HepG2 (cell line): ENCODE results near the gene ERCC6L2. TPM values are rescaled to one million over a fixed set of nuclear protein-coding genes. Genes with fewer than 3 reads are reported as not detected.

Source experiments
- ATAC-seq: fragments of 200-7000 bp; cut with Tn5 transposase; 3 replicates; pipeline ENCODE4 v1.9.1; 2020; ENCODE audit warnings: mild to moderate bottlenecking, moderate library complexity
- BruUV-seq: library from RNA; stranded (reverse); fragments of 400-500 nt; replicated peaks from 2 replicates; lab custom pipeline; 2021; lab: Mats Ljungman, UMichigan
- CTCF ChIA-PET: fragments of 300-600 bp; formaldehyde crosslinking; extraction: SDS; loops from one replicate; lab custom pipeline; 2021; ENCODE audit warnings: low total read pairs, inconsistent platforms, low intra/inter-chr PET ratio; lab: Yijun Ruan, JAX
- POLR2A ChIA-PET: fragments of 350-600 bp; sonication (Branson Sonifier 250); formaldehyde crosslinking; loops from one replicate; lab custom pipeline; 2020; ENCODE audit warnings: antibody characterized with exemption, inconsistent platforms; lab: Yijun Ruan, JAX
- DNase-seq: peaks from one replicate; pipeline ENCODE4 v3.0.0-alpha.2; 2015; ENCODE audit warnings: low spot score
- FAIRE-seq: peaks from 3 replicates; lab custom pipeline; 2011; peaks lifted over from hg19 to GRCh38; lab: Jason Lieb, UNC
- H2AFZ ChIP-seq: one replicate; pipeline ENCODE4 v1.6.1; 2011; ENCODE audit warnings: low read length, inconsistent platforms
- H3K27ac ChIP-seq: fragments of 300-600 bp; 3 replicates; pipeline ENCODE4 v1.8.0; 2011; ENCODE audit warnings: mixed run types, mild to moderate bottlenecking, mixed read lengths, low read length, inconsistent platforms; ENCODE audit not compliant: insufficient read depth; ENCODE audit errors: extremely low read length
- H3K27me3 ChIP-seq, 2 experiments: fragments of 200-600 bp in 1 of 2; 2 replicates in 1 of 2; 3 replicates in 1 of 2; pipeline versions ENCODE4 v1.6.0 to v1.8.0; 2011; ENCODE audit warnings: low read length in 2 of 2, mild to moderate bottlenecking in 2 of 2, moderate library complexity in 2 of 2, inconsistent platforms in 1 of 2; ENCODE audit not compliant: insufficient read depth in 2 of 2, control insufficient read depth in 1 of 2
- H3K36me3 ChIP-seq, 2 experiments: fragments of 200-600 bp in 1 of 2; replicated peaks in 1 of 2; 2 replicates in 1 of 2; 3 replicates in 1 of 2; pipeline versions ENCODE4 v1.5.1 to v1.8.0; 2011; ENCODE audit warnings: low read length in 2 of 2, inconsistent platforms in 1 of 2; ENCODE audit not compliant: insufficient read depth in 2 of 2, control insufficient read depth in 1 of 2
- H3K4me1 ChIP-seq: 2 replicates; pipeline ENCODE4 v1.5.1; 2012; ENCODE audit warnings: low read length, inconsistent platforms; ENCODE audit not compliant: insufficient read depth
- H3K4me2 ChIP-seq: 2 replicates; pipeline ENCODE4 v1.6.0; 2011; ENCODE audit warnings: low read depth, low read length, inconsistent platforms
- H3K4me3 ChIP-seq, 3 experiments: fragments of 200-600 bp in 1 of 3; sonication (generic), shearing (Covaris generic) in 1 of 3; replicated peaks in 1 of 3; 2 replicates each; pipeline ENCODE4 v1.5.1; 2011 to 2016; ENCODE audit warnings: low read length in 3 of 3, inconsistent platforms in 2 of 3, low read depth in 2 of 3, mild to moderate bottlenecking in 2 of 3, control low read depth in 1 of 3, mixed read lengths in 1 of 3; ENCODE audit not compliant: insufficient read depth in 1 of 3
- H3K79me2 ChIP-seq: one replicate; pipeline ENCODE4 v1.6.1; 2011; ENCODE audit warnings: low read length, inconsistent platforms; ENCODE audit not compliant: insufficient read depth
- H3K9ac ChIP-seq: 2 replicates; pipeline ENCODE4 v1.6.0; 2011; ENCODE audit warnings: mild to moderate bottlenecking, low read depth, low read length, inconsistent platforms; ENCODE audit not compliant: insufficient read depth
- H3K9me3 ChIP-seq: 2 replicates; pipeline ENCODE4 v1.5.1; 2012; ENCODE audit warnings: mild to moderate bottlenecking, low read length
- H4K20me1 ChIP-seq: 2 replicates; pipeline ENCODE4 v1.6.0; 2011; ENCODE audit warnings: inconsistent platforms, mild to moderate bottlenecking, low read length, moderate library complexity; ENCODE audit not compliant: insufficient read depth
- DPF2 ChIP-seq: sonication (generic); formaldehyde crosslinking; IDR thresholded peaks from 2 replicates; pipeline ENCODE4 v1.4.0; 2020; ENCODE audit warnings: mild to moderate bottlenecking, low read depth, missing genetic modification reagents, borderline replicate concordance
- GPBP1L1 ChIP-seq: sonication (generic); formaldehyde crosslinking; IDR thresholded peaks from 2 replicates; pipeline ENCODE4 v1.5.0; 2020; ENCODE audit warnings: mild to moderate bottlenecking, missing genetic modification reagents
- NONO ChIP-seq, 2 experiments: fragments of 450-650 bp in 1 of 2; sonication (generic) in 1 of 2; formaldehyde crosslinking in 1 of 2; IDR thresholded peaks in 1 of 2; conservative IDR thresholded peaks in 1 of 2; 2 replicates each; pipeline versions ENCODE4 v1.6.1 to v1.8.0; 2017 to 2022; ENCODE audit warnings: mild to moderate bottlenecking in 1 of 2, missing genetic modification reagents in 1 of 2, moderate library complexity in 1 of 2
- PRDM10 ChIP-seq: sonication (generic); formaldehyde crosslinking; IDR thresholded peaks from 2 replicates; pipeline ENCODE4 v1.4.0; 2020; ENCODE audit warnings: low read depth, missing genetic modification reagents
- TARDBP ChIP-seq: sonication (generic); formaldehyde crosslinking; IDR thresholded peaks from 2 replicates; pipeline ENCODE4 v1.8.0; 2022; ENCODE audit warnings: mild to moderate bottlenecking, missing genetic modification reagents
- ZNF350 ChIP-seq: sonication (generic); formaldehyde crosslinking; IDR thresholded peaks from 2 replicates; pipeline ENCODE4 v1.4.0; 2020; ENCODE audit warnings: mild to moderate bottlenecking, low read depth, missing genetic modification reagents, borderline replicate concordance
- ZNF512 ChIP-seq: sonication (generic); formaldehyde crosslinking; IDR thresholded peaks from 2 replicates; pipeline ENCODE4 v1.4.0; 2020; ENCODE audit warnings: mild to moderate bottlenecking, missing genetic modification reagents
- WGBS: methylation state at CpG from one replicate; pipeline ENCODE4 v1.1.6; 2017; ENCODE audit warnings: low lambda C conversion rate; 5-methylcytosine and 5-hydroxymethylcytosine counted together
- in situ Hi-C: cut with HindIII; loops from 2 replicates; pipeline ENCODE4 v1.10.0; 2017; ENCODE audit warnings: low pct_unique_long_range_greater_than_20kb; ENCODE audit not compliant: extremely low pct_ligation_motif_present
- intact Hi-C: fragments of 100-400 bp; cut with micrococcal nuclease; formaldehyde crosslinking; loops from one replicate; pipeline ENCODE4 v1.10.0; 2022; ENCODE audit not compliant: unreplicated experiment
- polyA plus RNA-seq, 8 experiments: library from polyadenylated mRNA; depleted of rRNA in 3 of 8; stranded (reverse) in 7 of 8; unstranded in 1 of 8; fragments of >200 nt; fragmentation: Illumina TruSeq in 4 of 8; extraction: Trizol in 4 of 8; gene quantifications; 2 replicates each; pipeline versions ENCODE4 v1.2.1 to v1.2.3, GENCODE V29; 2011 to 2016; ENCODE audit warnings: low read depth in 4 of 8, missing spikeins in 1 of 8, mixed read lengths in 1 of 8; ENCODE audit not compliant: insufficient read depth in 1 of 8
- total RNA-seq, 5 experiments: library from RNA; depleted of rRNA; stranded (reverse); fragments of >200 nt; fragmentation: Illumina TruSeq; extraction: Trizol; gene quantifications; 2 replicates each; pipeline ENCODE4 v1.2.3, GENCODE V29; 2016; ENCODE audit warnings: low read depth in 1 of 5

The ERCC6L2 gene
- total and polyA plus RNA-seq, 2 of the 13 experiments (the other 11 are each of a cell fraction or from before 2014, with no cell fraction given) = 13.4 to 45.9 TPM

GRCh38 chr9:95901506-95901905 lies 26.0 kb downstream of the ERCC6L2 start:
- CTCF ChIA-PET = no interaction called here
- Histone ChIP-seq H4K20me1 (no peaks in the 10 kb centered on the region), H3K79me2 (peaks cover 8% of the 10 kb centered on the region), H3K36me3 (peaks cover 0 to 8% of the 10 kb centered on the region in 2 experiments; a peak in 3 of 5 replicates), H3K9ac (no peak overlapping the region), H3K27me3 (no peaks in the 10 kb centered on the region), H3K4me1 (no peaks in the 10 kb centered on the region), H3K27ac (no peak overlapping the region), H3K4me2 (no peak overlapping the region), H2AFZ (no peak overlapping the region), H3K4me3 (no peak overlapping the region), H3K9me3 (no peaks in the 10 kb centered on the region)
- BruUV-seq = no TSS peak
- DNase-seq (no peak), FAIRE-seq (no peak), ATAC-seq (no peak)
- in situ Hi-C loops = no loop called here
- POLR2A ChIA-PET = no interaction called here
- 91% methylated on average over 3 of the region's 3 CpGs for WGBS
- intact Hi-C loops = no loop called here
- no peak for TF ChIP-seq ZNF512 (CRISPR knock-in tag)
- no peak for TF ChIP-seq NONO (IDR thresholded peaks at IDR 0.05)
- no peak for TF ChIP-seq NONO (CRISPR knock-in tag; conservative IDR thresholded peaks at IDR 0.05)
- TF ChIP-seq DPF2 (CRISPR knock-in tag) = no peak
- no peak for TF ChIP-seq ZNF350 (CRISPR knock-in tag)
- TF ChIP-seq TARDBP = no peak
- TF ChIP-seq PRDM10 (CRISPR knock-in tag) = no peak
- no peak for TF ChIP-seq GPBP1L1 (CRISPR knock-in tag)
